ENCODE data around the gene PACSIN1. TPM values are rescaled to one million over a fixed set of nuclear protein-coding genes. Genes with fewer than 3 reads are reported as not detected.

The PACSIN1 gene
- polyA plus RNA-seq, 12 donors: 0.43 to 3.0 (median 1.2) TPM; not detected in 2

DNA sequence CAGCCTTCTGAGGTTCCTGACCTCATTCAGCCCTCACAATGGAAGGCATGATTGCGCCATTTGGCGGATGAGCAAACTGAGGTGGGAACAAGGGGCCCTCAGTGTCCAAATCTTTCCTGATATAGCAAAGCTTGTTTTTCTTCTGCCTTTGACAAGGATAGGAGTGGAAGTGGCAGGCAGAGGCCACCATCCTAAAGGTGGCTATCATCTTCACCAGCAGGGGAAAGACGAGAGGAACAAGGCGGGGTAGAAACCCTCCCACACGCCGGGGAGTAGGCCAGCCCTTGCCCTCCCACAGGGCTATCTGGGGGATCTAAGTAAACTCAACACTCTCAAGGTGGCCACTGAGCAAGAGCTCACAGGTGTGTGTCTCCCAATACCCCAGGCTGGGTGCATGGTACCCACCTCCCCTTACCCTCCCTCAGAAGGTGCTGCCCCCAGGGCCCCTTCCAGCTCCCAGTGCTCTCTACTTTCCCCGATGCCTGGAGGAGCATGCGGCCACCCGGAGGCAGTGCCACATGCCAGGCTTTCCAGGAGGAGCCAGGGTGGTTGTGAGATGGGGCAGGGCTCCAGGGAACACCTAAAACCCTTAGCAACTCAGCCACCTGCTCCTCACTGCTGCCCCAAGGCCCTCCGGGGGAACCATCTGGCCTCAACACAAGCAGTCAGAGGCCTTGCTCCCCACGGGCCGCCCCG lies 79.0 kb downstream of the PACSIN1 start:
- no peak for DNase-seq

DNA sequence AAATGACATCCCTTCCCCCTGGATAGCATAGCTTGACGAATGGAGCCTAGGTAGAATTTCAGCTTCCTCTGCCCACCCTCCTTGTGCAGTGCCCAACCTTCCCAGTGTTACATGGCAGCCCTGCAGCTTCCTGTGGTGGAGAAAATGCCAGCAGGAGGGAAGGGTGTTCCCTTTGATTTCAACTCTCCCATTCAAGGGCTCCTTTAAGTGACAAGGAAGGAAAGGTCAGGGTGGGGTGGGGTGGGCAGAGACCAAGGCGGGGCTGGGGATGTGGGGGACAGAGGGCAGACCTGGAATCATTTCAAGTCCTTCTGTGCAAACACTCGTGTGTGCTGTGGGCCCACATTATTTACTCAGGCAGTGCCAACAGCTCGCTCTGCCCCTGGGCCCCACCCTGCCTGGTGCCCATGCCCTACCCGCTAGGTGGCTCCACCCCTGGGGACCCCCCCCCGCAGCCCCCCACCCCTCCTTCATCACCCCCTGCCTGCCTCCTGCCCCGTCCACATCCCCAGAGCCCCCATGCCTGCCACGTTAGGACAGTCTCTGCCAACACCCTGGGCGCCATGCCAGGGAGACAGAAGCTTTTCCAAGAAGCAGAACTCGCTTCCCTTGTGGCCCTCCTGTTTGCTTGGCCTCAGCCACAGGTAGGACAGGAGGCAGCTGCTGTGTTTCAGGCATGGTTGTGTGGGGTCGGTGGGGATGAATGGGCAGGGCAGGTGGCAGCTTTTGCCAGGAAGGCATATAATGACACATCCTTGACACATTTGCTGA lies 80.9 kb downstream of the PACSIN1 start:
- DNase-seq: peak; percentile 14

DNA sequence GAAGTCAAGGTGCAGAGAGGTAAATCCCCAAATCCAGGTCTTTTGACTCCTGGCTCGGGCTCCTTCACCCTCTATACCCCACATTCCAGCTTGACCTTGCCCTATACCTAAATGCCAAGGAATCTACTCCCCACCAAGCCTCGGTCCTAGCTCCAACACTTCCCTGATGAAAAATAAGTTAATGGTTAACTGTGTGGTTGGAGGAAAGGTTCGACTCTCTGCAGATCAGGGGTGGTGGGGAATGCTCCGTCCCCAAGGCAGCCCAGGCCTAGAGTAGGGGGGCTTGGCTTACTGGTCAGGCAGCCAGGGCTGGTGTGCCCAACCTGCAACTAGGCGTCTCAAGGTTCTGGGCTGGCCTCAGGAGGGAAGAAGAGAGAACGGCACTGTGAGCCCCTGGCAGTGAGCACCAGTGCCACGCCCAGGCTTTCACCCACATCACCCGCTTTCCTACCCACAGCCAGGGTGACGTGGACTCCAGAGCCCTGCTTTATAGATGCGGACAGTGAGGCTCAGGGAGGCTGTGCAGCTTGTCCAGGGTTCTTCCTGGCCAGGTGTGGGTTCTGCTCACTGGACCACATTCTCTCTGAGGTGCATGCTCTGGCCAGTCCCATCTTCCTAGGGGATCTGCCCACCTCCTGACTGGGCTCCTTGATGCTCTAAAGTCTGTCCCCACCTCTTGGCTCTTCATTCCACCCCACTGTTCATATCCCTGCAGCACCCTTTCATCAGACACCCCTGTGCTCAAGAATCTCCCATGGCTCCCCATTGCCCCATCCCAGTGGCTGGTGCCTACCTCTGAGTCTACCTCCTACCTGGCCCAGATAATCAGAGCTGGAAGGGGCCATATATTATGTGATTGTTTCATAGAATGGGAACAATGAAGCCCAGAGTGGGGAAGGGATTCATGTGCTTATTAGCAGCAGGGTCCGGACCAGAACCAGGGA lies 82.1 kb downstream of the PACSIN1 start:
- DNase-seq: no peak

DNA sequence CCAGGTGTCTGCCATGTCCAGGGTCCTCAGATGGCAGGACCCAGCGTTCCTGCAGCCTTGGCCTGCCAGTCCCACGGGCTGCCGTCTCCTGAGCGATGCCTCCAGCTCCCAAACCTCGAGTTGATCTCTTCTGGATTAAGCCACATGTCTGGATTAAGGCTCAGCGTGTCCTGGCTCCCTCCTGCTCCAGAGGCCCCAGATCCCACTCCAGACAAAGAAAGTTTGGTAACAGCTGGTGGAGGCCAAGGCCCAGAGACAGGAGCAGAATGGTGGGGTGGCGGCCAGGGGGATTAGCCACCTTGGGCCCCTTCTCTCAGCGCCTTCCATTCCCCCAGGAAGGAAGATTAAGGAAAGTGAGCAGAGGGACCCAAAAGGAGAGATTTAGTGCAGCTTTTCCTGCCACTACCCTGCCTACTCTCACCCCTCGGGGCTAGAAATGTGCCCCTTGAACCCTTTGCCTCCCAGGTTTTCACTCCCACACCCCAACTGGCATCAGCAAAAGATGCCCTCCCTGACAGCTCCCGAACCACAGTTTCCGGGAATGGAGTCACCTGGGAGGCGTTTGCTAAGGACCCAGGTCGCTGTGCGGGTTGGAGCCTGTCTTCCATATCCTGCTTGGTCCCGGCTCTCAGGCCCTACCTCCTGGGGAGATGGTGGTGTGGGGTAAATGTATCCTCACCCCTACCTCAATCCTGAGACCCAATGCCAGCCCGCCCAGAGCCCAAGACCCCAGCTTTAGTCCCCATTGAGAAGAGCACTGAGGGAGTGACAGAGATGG lies 83.3 kb downstream of the PACSIN1 start:
- DNase-seq: no peak

GRCh38 chr6:34549804-34550202 lies 83.9 kb downstream of the PACSIN1 start:
- no peak for DNase-seq

GRCh38 chr6:34551720-34552119 lies 85.8 kb downstream of the PACSIN1 start:
- DNase-seq: no peak

DNA sequence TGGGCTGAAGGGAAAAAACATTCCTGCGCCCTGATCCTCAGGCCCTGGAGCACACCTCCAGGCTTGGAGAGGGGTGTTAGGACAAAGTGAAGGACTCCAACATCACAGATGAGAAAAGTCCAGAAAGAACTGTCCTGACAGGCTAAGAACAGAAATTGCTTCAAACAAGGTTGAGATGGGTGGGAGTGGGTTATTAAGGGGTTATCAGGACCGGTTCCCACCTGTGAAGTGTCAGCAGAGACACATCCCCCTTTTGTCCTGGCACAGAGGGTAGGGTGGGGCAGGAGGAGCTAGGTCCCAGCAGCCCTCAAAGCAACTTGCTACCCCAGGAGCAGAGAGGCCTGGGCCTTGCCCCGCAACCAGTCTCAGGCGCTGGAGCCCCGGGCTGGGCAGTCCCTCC lies 86.7 kb downstream of the PACSIN1 start:
- DNase-seq: no peak

GRCh38 chr6:34553146-34553545 lies 87.3 kb downstream of the PACSIN1 start:
- no peak for DNase-seq

- no peak for DNase-seq
Measured at GRCh38 chr6:34553750-34554149, 87.9 kb downstream of the PACSIN1 start.

GRCh38 chr6:34554291-34555006 lies 88.6 kb downstream of the PACSIN1 start:
- DNase-seq: no peak

DNA sequence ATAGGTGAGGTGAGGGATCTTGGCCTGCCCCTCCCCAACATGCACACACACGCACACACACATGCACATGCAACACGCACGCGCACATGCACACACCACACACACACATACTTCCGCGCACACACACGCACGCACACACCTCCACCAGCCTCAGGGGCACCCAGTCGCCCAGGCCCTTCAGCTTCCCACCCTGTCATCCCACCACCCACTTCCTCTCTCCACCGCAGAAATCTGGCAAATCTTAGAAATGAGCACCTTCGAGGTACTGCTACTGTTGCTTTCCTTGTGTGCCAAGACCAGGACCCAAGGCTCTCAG lies 89.1 kb downstream of the PACSIN1 start:
- no peak for DNase-seq

GRCh38 chr6:34555328-34555727 lies 89.5 kb downstream of the PACSIN1 start:
- DNase-seq: no peak

DNA sequence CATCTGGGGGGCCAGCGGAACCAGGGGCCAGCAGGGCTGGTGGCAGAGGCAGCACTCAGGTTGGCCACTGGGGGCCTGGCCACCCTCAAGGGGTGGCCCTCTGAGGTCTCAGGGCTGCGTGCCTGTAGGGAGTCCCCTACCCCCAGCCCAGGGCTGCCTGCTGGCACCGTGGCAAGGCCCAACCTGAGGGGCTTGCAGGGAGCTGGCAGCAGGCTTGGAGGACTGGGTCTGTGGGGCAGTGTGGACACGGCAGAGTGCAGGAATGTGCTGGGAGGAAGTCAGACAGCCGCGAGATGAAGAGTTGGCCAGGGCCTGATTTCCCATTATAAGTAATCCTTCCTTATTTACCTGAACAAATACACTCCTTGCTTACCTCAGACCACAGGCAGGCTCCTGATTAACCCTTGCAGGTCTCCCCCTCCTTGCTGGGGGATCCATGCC lies 90.2 kb downstream of the PACSIN1 start, which contains the start of gene SPDEF:
SPDEF (minus strand) TSS at position 299 of the 441 bp plus-strand sequence. CDS start 11,874 bp downstream, outside the sequence.
- DNase-seq: no peak

DNA sequence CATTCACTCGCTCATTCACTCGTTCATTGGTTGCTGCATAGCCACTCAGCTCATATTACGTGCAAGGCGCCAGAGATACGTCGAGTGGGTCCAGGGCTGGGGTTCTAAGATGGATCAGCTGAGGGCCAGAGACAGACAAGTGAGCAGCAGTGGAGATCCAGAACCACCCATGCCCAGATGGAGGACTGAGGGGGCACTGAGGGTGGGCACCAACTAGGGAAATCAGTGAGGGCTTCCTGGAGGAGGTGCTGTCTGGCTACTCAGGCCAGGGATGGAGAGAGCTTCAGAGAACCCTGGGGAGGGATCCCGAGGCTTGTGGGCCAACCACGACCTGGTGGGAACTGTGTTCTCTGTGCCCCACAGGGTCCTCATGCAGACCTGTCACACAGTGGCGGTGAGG lies 90.6 kb downstream of the PACSIN1 start:
- no peak for DNase-seq

DNA sequence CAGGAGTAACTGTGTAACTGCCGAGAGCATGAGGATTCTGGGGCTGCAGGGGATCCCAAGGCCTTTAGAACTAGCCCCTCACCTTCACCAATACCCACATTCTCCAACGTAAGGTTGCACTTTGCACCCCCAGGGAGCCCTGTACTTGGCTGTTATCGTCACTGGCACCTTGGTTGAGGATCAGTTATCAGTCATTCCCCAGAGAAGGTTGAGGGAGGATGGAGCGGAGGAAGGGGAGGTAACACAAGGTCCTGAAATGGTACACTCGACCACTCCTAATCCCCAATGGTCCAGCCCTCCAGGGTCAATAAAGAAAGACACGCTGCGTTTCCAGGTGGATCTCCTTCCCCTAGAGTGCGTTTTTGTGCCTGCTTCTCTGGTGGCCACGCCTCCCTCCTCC lies 91.4 kb downstream of the PACSIN1 start:
- no peak for DNase-seq

DNA sequence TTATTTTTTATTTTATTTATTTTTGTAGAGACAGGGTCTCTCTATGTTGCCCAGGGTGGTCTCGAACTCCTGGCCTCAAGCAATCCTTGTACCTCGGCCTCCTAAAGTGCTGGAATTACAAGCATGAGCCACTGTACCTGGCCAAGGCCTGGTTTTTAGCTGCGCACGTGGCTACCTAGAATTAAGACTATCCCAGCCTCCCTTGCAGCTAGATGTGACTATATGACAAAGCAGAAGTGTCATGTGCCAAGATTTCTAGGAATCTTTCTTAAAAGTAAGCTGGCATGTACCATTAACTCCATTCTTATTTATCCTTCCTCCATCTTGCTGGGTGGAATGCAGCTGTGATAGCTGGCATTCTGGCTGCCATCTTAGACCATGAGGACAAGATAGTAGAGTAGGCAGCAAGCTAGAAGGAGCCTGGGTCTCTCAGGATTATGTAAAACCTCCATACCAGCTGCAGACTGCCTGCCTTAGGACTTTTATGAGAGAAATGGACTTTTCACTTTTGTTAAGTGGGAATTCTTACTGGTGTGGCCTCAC lies 92.4 kb downstream of the PACSIN1 start:
- DNase-seq: no peak

DNA sequence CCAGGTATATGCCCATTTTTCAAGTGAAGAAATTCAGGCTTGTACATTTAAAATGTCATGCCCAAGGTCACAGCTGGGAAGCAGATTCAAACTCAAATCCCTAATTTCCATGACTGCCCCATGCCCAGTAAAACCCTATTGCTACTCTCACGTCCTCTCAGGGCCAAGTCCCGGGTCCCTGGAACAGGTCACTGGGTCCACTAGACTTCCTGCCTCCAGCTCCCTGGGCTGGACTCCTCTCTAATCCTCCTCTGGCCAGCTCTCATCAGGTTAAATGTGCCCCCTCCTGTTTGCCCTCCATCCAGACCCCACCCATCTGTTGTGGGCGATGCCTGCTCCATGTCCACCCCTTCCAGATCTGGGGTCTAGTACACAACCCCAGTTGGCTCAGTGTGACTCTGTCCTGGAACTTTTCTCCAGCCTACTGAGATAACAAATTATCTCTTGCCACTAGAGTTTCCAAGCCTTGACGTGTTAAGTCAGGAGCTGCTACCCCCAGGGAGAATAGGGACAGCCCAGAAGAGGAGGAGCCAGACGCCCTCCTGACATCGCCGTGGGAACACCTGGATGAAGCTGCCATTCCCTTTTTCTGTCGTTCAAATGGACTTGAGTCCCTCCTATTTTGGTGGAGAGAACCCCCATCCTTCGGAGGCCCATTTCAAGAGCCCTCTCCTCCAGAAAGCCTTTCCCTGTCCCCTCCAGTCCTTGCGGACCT lies 93.9 kb downstream of the PACSIN1 start:
- DNase-seq: no peak

DNA sequence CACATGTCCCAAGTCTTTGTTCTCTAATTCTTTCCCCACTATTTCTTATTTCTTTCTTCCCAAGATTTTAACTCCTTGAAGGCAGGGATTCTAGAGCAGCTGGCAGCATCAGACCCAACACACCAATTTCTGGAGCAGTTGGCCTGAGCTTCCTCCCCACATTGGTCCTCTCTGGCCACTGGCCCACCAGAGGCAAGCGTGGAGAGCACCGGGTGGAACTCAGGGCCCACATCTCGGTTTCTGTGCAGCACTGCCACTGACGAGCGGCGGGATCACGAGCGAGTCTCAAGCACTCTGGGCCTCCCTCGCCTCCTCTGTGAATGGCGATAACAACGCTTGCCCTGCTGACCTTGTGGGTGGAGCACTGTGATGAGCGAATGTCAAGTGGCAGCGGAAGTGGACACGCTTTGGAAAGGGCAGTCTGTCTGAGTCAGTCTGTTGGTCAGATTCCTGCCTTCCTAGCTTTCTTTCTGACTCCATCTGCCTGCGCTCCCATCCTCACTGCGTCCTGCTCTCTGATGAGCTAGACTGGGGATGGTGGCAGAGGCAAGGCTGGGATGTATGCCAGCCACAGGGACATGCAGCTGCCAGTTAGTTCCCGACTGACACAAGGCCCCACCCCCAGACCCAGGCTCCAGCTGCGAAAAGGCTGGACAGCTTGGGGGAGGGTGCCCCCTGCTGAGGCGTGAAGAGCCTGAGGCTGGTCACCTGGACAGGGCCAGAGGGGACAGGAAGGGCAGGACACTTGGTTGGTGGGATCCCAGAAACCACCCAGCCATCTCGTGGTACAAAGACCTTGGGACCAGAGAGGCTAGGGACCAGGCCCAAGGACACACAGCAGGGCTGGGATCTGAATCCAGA lies 94.7 kb downstream of the PACSIN1 start:
- DNase-seq: no peak

DNA sequence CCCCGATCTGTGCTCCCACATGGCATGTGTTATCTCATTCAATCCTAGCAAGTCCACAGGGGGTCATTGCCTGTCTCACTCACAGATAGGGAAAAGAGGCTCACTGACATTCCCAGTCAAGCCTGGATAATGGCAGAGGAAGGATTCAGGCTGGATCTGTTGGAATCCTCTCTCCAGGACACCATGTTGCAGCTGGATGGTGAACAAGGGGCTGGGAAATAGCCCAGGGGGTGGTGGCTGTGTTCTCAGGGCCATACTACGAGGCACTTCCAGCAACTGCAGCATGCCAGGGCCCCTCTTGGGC lies 95.3 kb downstream of the PACSIN1 start:
- DNase-seq: no peak

Data from muscle of arm (tissue), 12 donors.